MCF 10A (cell line): ENCODE results near the gene RASD1. TPM values are rescaled to one million over a fixed set of nuclear protein-coding genes. Genes with fewer than 3 reads are reported as not detected.
"Not testable (repeated sequence)": the region's sequence is repeated elsewhere in the genome, so short reads cannot be mapped to it uniquely, and the experiment has no call there.

Source experiments
- BruUV-seq: library from RNA; stranded (reverse); fragments of 400-500 nt; replicated peaks from 2 replicates; lab custom pipeline; 2021; lab: Mats Ljungman, UMichigan
- CTCF ChIA-PET: fragments of 300-600 bp; sonication (Branson Sonifier 250); formaldehyde crosslinking; extraction: SDS; loops from one replicate; lab custom pipeline; 2021; ENCODE audit warnings: antibody characterized with exemption, inconsistent platforms; lab: Yijun Ruan, JAX
- POLR2A ChIA-PET: fragments of 300-600, 350-650 bp; sonication (Branson Sonifier 250); formaldehyde crosslinking; extraction: SDS; loops from one replicate; lab custom pipeline; 2020; ENCODE audit warnings: antibody characterized with exemption, inconsistent platforms; lab: Yijun Ruan, JAX
- DNase-seq: peaks from one replicate; pipeline ENCODE4 v3.0.0-alpha.2; 2018; ENCODE audit not compliant: unreplicated experiment
- H3K27ac Mint-ChIP-seq: one replicate; pipeline ENCODE4 v1.8.0; 2022; ENCODE audit warnings: mild to moderate bottlenecking, low read depth, mixed read lengths; ENCODE audit not compliant: unreplicated experiment
- H3K27me3 Mint-ChIP-seq: one replicate; pipeline ENCODE4 v1.8.0; 2022; ENCODE audit warnings: mixed read lengths; ENCODE audit not compliant: insufficient read depth, unreplicated experiment
- H3K36me3 Mint-ChIP-seq: one replicate; pipeline ENCODE4 v1.8.0; 2022; ENCODE audit warnings: mild to moderate bottlenecking, moderate library complexity, mixed read lengths; ENCODE audit not compliant: insufficient read depth, unreplicated experiment
- H3K4me1 Mint-ChIP-seq: one replicate; pipeline ENCODE4 v1.8.0; 2022; ENCODE audit warnings: mixed read lengths; ENCODE audit not compliant: insufficient read depth, unreplicated experiment
- H3K4me3 Mint-ChIP-seq: one replicate; pipeline ENCODE4 v1.8.0; 2022; ENCODE audit warnings: mild to moderate bottlenecking, moderate library complexity, mixed read lengths; ENCODE audit not compliant: unreplicated experiment
- H3K9me3 Mint-ChIP-seq: one replicate; pipeline ENCODE4 v1.8.0; 2022; ENCODE audit warnings: mixed read lengths; ENCODE audit not compliant: unreplicated experiment
- intact Hi-C: fragments of 100-400 bp; cut with micrococcal nuclease; formaldehyde crosslinking; loops from 2 replicates; pipeline ENCODE4 v1.14.1; 2022
- total RNA-seq: library from RNA; stranded (reverse); gene quantifications from 2 replicates; pipeline ENCODE4 v1.2.3, GENCODE V29; 2022
- TF ChIP-seq, protein P1 (sequence below): fragments of 200-600 bp; IDR thresholded peaks from one replicate; pipeline ENCODE4 v1.8.0; 2022; ENCODE audit warnings: antibody characterized with exemption, mild to moderate bottlenecking; ENCODE audit not compliant: unreplicated experiment

Gene RASD1
- total RNA-seq, 1 experiment from 2014 or later = 0.21 TPM

DNA sequence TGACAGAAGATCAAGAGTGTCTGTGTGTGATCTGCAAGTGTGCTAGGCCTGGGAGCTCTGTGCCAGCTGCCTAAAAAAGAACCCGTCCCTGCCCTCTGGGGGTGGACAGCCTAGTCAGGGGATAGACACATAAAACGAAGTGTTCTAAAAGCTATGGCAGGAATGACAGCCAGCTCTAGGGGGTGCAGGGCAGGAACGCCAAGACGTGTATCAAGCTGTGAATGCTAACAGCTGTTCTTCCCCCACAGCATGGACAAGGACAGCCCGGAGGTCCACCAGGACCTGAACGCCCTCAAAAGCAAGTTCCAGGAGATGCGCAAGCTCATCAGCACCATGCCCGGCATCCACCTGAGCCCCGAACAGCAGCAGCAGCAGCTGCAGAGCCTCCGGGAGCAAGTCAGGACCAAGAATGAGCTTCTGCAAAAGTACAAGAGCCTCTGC lies 5.1 kb downstream of the RASD1 start:
- ChIA-PET POLR2A (interaction anchor here (0.5 to 1.2 kb wide), 3 partner anchors 14 to 99 kb away, joined by 3 to 4 read pairs (median 4); no protein-coding TSS in a partner anchor), CTCF (interaction anchor here (0.6 to 1.7 kb wide), 6 partner anchors 64 to 150 kb away, joined by 3 to 8 read pairs (median 4); no protein-coding TSS in a partner anchor)
- H3K36me3 Mint-ChIP-seq = peaks cover 46% of the 10 kb centered on the region

DNA sequence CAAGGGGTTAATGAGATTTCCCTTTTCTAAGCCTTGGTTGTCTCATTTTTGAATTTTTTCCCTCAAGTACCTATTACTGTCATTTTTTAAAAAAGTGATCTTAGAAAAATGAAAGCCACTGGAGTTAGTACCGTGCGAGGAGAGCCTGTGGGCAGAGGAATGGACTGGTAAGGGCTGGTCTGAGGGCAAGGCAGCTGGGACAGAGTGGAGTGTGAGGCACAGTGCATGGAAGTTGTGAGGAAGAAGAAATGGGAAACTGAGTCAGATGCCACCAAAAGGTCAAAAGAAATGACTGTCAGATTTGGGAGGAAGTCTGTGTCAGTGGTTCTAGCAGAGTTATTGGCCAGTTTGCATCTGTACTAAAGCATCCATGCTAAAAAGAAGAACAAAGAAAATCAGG lies 8.2 kb downstream of the RASD1 start:
- BruUV-seq = no TSS peak
- peaks cover 2% of the 10 kb centered on the region for H3K4me1 Mint-ChIP-seq

More for the DNA sequence above, 5.1 kb downstream of the RASD1 start:
- H3K9me3 Mint-ChIP-seq = no peaks in the 10 kb centered on the region
- H3K4me1 Mint-ChIP-seq = no peaks in the 10 kb centered on the region
- intact Hi-C loops = no loop called here
- no peak overlapping the region for H3K4me3 Mint-ChIP-seq
- no peak for DNase-seq
- H3K27me3 Mint-ChIP-seq = no peaks in the 10 kb centered on the region
- H3K27ac Mint-ChIP-seq = no peak overlapping the region
- no TSS peak for BruUV-seq
- TF ChIP-seq, protein P1, sequence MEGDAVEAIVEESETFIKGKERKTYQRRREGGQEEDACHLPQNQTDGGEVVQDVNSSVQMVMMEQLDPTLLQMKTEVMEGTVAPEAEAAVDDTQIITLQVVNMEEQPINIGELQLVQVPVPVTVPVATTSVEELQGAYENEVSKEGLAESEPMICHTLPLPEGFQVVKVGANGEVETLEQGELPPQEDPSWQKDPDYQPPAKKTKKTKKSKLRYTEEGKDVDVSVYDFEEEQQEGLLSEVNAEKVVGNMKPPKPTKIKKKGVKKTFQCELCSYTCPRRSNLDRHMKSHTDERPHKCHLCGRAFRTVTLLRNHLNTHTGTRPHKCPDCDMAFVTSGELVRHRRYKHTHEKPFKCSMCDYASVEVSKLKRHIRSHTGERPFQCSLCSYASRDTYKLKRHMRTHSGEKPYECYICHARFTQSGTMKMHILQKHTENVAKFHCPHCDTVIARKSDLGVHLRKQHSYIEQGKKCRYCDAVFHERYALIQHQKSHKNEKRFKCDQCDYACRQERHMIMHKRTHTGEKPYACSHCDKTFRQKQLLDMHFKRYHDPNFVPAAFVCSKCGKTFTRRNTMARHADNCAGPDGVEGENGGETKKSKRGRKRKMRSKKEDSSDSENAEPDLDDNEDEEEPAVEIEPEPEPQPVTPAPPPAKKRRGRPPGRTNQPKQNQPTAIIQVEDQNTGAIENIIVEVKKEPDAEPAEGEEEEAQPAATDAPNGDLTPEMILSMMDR = no peak

DNA sequence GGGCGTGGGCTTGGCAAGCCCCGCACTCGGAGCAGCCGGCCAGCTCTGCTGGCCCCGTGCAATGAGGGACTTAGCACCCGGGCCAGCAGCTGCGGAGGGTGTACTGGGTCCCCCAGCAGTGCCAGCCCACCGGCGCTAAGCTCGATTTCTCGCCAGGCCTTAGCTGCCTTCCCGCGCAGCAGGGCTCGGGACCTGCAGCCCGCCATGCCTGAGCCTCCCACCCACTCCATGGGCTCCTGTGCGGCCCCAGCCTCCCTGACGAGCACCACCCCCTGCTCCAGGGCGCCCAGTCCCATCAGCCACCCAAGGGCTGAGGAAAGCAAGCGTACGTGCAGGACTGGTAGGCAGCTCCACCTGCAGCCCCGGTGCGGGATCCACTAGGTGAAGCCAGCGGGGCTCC lies 9.8 kb downstream of the RASD1 start:
- BruUV-seq, H3K4me3 Mint-ChIP-seq, DNase-seq, H3K9me3 Mint-ChIP-seq, intact Hi-C loops, H3K27ac Mint-ChIP-seq, H3K4me1 Mint-ChIP-seq, POLR2A ChIA-PET, H3K27me3 Mint-ChIP-seq: not testable (repeated sequence)
- H3K36me3 Mint-ChIP-seq = peaks cover 39% of the 10 kb centered on the region
- CTCF ChIA-PET = interaction anchor here (2.0 kb wide), 1 partner anchor 10 kb away, joined by 6 read pairs; the partner anchor contains the start of gene RASD1

More for the DNA sequence above, 8.2 kb downstream of the RASD1 start:
- H3K27ac Mint-ChIP-seq = no peak overlapping the region
- H3K9me3 Mint-ChIP-seq = no peaks in the 10 kb centered on the region
- TF ChIP-seq, protein P1 = no peak
- no peaks in the 10 kb centered on the region for H3K27me3 Mint-ChIP-seq
- H3K36me3 Mint-ChIP-seq = peaks cover 48% of the 10 kb centered on the region
- intact Hi-C loops = no loop called here
- H3K4me3 Mint-ChIP-seq = no peak overlapping the region
- POLR2A ChIA-PET = no interaction called here
- CTCF ChIA-PET = no interaction called here
- no peak for DNase-seq

DNA sequence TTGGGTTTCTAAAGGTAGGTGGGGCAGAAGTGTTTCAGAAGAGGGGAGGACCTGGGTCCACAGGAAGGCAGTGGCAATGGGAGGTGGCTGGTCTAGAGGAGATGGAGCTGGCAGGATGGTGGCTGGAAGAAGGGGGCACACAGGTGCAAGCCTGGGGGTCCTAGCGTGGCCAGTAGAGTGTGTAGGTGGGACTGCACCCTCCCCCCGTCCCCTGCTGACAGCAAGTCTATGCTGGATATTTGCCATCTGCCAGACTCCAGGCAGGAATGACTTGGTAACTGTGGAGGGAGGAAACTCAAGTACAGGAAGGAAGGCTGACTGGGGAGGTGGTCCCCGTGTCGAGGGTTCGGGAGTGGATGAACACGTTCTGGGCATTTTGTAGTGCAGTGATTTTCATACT lies 10.8 kb downstream of the RASD1 start:
- H3K27me3 Mint-ChIP-seq = no peaks in the 10 kb centered on the region
- BruUV-seq = no TSS peak
- no peak overlapping the region for H3K4me3 Mint-ChIP-seq
- H3K9me3 Mint-ChIP-seq = no peaks in the 10 kb centered on the region
- H3K27ac Mint-ChIP-seq = no peak overlapping the region
- CTCF ChIA-PET = no interaction called here
- TF ChIP-seq, protein P1 = no peak
- no peak for DNase-seq
- H3K36me3 Mint-ChIP-seq = peaks cover 37% of the 10 kb centered on the region
- intact Hi-C loops = no loop called here
- H3K4me1 Mint-ChIP-seq = peaks cover 13% of the 10 kb centered on the region
- POLR2A ChIA-PET = no interaction called here
